HG03039 (cell line): ENCODE measurements around the gene AUTS2.

Experiments used
- ATAC-seq: cut with Tn5 transposase; IDR thresholded peaks from one replicate; pipeline ENCODE4 v1.9.1; 2021; ENCODE audit warnings: mild to moderate bottlenecking, moderate library complexity; ENCODE audit not compliant: unreplicated experiment

AUTS2 gene

GRCh38 chr7:69599955-69600709 lies 1.9 kb downstream of the AUTS2 start:
- no peak for ATAC-seq

- ATAC-seq, result no peak
Observed at GRCh38 chr7:69600710-69601519, 2.6 kb downstream of the AUTS2 start.

- no peak for ATAC-seq
Observed at GRCh38 chr7:69602522-69602921, 4.2 kb downstream of the AUTS2 start.

- no peak for ATAC-seq
Observed at GRCh38 chr7:69603351-69603750, 5.1 kb downstream of the AUTS2 start.

GRCh38 chr7:69603937-69604494 lies 5.7 kb downstream of the AUTS2 start:
- peak; percentile 71 for ATAC-seq

- ATAC-seq, result no peak
Observed at GRCh38 chr7:69605070-69605469, 6.8 kb downstream of the AUTS2 start.

GRCh38 chr7:69605546-69605945 lies 7.3 kb downstream of the AUTS2 start:
- no peak for ATAC-seq

- no peak for ATAC-seq
Observed at GRCh38 chr7:69608049-69608448, 9.8 kb downstream of the AUTS2 start.

GRCh38 chr7:69608878-69609277 lies 10.6 kb downstream of the AUTS2 start:
- no peak for ATAC-seq

- ATAC-seq, result no peak
Observed at GRCh38 chr7:69609541-69610373, 11.5 kb downstream of the AUTS2 start.

- ATAC-seq, result no peak
Observed at GRCh38 chr7:69610374-69611084, 12.3 kb downstream of the AUTS2 start.

- ATAC-seq, result no peak
Observed at GRCh38 chr7:69612981-69613380, 14.7 kb downstream of the AUTS2 start.

GRCh38 chr7:69613846-69614245 lies 15.6 kb downstream of the AUTS2 start:
- ATAC-seq, result no peak

- ATAC-seq, result no peak
Observed at GRCh38 chr7:69615685-69616084, 17.4 kb downstream of the AUTS2 start.

- ATAC-seq, result no peak
Observed at GRCh38 chr7:69617364-69617763, 19.1 kb downstream of the AUTS2 start.

- ATAC-seq, result no peak
Observed at GRCh38 chr7:69619054-69619453, 20.8 kb downstream of the AUTS2 start.

GRCh38 chr7:69619635-69620034 lies 21.4 kb downstream of the AUTS2 start:
- ATAC-seq, result no peak

- no peak for ATAC-seq
Observed at GRCh38 chr7:69620063-69620462, 21.8 kb downstream of the AUTS2 start.

- no peak for ATAC-seq
Observed at GRCh38 chr7:69620650-69621049, 22.4 kb downstream of the AUTS2 start.
